Measurements from ENCODE around the gene GDI1. TPM values are rescaled to one million over a fixed set of nuclear protein-coding genes. Genes with fewer than 3 reads are reported as not detected.

The GDI1 gene
- total RNA-seq, 1 donor from 2014 or later, result 31.4 TPM

DNA sequence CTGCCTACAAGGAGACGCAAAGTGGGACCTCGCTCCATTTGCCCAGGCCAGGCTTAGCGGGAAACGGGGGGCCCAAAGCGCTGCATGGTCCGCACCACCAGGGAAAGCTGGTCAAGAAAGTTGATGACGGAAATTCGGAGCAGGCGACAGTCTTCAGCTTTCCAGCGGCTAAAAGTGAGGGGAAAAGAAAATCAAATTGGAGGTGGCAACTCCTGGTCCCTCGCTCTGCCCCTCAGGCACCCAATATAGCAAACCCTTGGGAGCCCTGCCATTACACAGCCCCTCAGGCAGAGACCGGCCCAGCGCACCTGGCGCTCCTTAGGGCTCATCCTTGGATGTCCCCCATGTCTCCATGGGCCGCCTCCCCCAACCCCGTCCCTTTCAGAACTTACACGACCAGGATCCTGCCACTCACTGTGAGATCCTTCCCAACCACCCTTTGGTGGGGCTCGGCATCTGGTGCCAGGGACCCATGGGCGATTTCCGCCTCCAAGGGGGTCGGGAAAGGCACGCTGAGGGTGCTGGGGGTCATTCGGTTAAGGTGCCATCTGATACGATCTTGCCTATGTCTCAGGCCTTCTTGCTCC lies 41.0 kb downstream of the GDI1 start:
- ATAC-seq (no peak), DNase-seq (ENCODE audit: low spot score) (no peak)

GRCh38 chrX:154478728-154479622 lies 42.0 kb downstream of the GDI1 start, which contains the start of gene LAGE3:
Gene LAGE3 (minus strand): TSS chrX:154479281. CDS start chrX:154478915, 366 bp downstream.
- peak; percentile 94 for DNase-seq (ENCODE audit: low spot score)
- peak; percentile 97 for ATAC-seq

- no peak for DNase-seq (ENCODE audit: low spot score)
- no peak for ATAC-seq
These were observed 44.2 kb downstream of the GDI1 start for GRCh38 chrX:154481195-154481594.

- ATAC-seq, result no peak
- DNase-seq (ENCODE audit: low spot score), result no peak
These were observed 45.1 kb downstream of the GDI1 start for GRCh38 chrX:154481911-154482601.

DNA sequence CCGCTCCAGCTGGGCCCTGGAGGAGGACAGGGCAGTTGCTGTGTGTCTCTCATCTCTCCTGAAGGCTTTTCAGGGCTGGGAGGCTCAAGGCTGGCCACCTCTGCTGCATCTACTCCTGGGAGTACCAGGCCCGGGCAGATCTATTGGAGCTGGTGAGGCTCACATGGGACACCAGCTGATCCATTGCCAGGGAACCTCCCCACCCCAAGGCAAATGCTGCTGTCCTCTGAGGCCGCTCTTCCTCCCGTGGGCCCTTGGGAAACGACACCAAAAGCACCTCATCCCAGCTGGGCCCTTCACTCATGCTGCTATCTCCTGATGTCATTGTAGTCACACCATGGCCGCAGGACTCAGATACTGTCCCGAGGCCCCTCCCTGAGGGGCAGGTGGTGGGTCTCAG lies 45.8 kb downstream of the GDI1 start:
- ATAC-seq, result no peak
- DNase-seq (ENCODE audit: low spot score), result no peak

GRCh38 chrX:154483325-154483724 lies 46.4 kb downstream of the GDI1 start:
- DNase-seq (ENCODE audit: low spot score) (no peak), ATAC-seq (no peak)

DNA sequence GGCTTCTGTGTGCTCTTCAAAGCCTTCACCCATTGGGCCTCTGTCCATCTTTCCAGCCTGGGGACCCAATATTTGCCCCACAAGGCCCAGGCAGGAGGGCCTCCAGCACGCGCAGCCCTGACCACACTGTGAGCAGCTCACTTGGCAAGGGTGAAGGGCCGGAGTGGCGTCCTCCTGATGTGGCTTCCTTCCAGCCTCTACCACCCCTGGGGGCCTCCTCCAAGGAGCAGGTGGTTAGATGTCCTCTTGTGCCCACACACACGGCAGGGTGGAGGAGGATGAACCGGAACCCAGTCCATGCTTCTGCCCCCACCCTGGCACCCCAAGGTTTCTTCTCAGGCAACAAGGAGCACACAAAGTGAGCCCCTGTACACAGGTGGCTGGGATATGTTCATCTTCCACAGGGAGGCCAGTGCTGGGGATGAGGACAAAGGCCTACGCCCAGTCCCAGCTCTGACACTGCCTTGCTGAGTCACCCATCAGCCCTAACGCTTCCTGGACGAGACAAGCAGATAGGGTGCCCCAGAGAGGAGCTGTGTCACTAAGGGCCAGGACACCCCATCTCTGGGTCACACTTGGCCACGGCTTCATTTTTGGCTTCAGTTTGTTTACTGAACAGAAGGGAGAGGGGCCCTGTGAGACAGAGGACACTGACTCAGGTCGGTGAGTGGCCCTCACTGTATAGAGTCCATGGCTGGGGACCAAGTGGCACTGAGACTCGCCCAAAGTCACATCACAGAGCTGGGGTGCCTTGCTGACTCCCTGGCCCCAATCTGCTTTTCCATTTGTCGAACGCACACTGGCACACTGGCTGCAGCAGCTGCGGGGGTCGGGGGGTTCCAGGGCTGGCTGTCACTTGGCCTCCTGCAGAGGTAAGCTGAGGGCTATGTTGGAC lies 47.5 kb downstream of the GDI1 start:
- no peak for DNase-seq (ENCODE audit: low spot score)

GRCh38 chrX:154485150-154486051 lies 48.4 kb downstream of the GDI1 start:
- no peak for DNase-seq (ENCODE audit: low spot score)
- ATAC-seq, result peak; percentile 49

More for the DNA sequence above, 47.5 kb downstream of the GDI1 start:
- no peak for ATAC-seq

DNA sequence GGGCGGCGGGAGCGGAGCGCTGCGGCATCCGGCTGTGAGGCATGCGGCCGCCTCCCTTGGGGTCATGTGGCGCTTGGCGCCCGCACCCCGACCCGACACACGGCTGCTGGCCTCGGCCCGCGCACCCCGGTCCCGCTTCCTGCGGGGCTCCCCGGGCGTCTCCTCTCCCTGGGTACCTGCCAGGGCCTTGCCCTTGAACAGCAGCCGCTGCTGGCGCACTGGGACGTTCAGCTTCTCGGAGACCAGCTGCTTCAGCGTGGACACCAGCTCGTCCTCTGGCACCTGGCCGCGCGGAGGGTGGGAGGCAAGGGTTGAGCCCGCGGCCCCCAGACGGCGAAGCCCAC lies 49.1 kb downstream of the GDI1 start:
- peak; percentile 54 for DNase-seq (ENCODE audit: low spot score)
- no peak for ATAC-seq

DNA sequence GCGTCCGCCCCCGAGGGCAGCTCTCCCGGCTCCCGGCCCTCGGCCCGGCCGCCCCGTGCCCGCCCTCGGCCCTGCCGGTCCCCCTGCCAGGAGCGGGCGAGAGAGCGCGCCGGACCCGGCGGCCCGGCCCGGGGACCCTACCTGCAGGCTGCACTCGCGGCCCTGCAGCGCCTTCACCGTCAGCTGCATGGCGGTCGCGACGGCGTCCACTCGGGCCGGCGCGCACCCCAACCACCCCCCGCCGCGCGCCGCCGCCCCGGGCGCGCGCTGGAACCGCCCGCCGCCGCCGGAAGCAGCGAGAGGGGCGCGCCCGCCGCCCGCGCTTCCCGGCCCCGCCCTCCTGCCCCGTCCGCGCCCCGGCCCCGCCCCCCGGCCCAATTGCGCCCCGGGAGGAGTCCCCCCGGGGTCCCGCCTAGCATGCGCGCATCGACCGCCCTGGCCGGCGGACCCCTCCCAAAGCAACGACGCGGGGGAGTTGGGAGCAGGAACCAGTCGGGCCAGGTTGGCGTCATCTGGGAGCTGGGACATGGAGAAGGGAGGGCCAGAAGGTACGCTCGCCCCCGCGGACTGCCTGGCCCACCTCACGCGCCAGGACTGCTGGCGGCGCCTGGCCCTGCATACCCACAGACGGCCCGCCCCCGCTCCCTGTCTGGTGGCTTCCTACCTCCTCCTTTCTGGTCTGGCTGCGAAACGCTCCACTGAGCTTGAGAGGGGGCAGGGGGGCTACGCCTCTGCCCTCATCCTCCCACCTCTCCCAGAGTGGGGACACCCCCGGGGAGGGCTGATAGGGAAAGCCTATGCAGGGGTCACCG lies 49.6 kb downstream of the GDI1 start, which contains the start of gene UBL4A:
Gene UBL4A, minus strand, starts transcription at position 220 of the 812 bp plus-strand sequence. Its CDS starts 31 bp downstream, at position 189.
- peak; percentile 63 for ATAC-seq

DNA sequence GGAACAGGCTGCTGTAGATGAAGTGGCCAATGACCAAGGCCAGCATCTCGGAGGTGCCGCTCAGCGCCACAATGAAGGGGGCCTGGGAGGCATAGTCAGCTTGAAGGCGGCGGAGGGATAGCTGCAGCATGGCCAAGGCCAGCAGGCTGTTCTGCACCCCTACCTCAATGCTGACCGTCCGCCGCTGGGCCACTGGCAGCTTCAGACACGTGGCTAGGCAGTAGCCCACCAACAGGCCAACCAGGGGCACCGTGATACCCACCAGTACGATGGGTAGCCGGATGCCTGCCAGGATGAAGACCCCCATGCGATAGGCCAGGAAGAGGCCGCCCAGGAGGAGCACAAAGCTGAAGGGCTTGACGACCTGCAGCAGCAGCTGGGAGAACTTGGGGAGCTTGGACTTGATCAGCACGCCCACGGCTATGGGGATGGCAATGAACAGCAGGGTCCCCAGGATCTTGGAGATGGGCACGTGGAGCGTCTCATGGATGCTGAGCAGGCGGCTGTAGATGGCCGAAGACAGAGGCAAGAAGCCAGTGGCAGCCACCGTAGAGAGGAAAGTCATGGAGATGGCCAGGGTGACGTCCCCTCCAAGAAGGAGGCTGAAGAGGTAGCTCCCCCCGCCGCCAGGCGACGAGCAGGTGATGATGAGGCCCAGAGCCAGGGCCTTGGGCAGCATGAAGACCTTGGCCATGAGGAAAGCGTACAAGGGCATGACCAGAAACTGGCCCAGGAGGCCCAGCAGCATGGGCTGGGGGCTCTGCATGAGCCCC lies 50.8 kb downstream of the GDI1 start:
- ATAC-seq, result no peak
- no peak for DNase-seq (ENCODE audit: low spot score)

More for the DNA sequence above, 49.6 kb downstream of the GDI1 start, which contains the start of gene UBL4A:
- DNase-seq (ENCODE audit: low spot score), result peak; percentile 61

GRCh38 chrX:154488336-154489075 lies 51.6 kb downstream of the GDI1 start:
- DNase-seq (ENCODE audit: low spot score), result no peak
- no peak for ATAC-seq

GRCh38 chrX:154489182-154489581 lies 52.2 kb downstream of the GDI1 start:
- DNase-seq (ENCODE audit: low spot score) (no peak), ATAC-seq (no peak)

GRCh38 chrX:154490021-154490413 lies 53.1 kb downstream of the GDI1 start:
- no peak for DNase-seq (ENCODE audit: low spot score)

DNA sequence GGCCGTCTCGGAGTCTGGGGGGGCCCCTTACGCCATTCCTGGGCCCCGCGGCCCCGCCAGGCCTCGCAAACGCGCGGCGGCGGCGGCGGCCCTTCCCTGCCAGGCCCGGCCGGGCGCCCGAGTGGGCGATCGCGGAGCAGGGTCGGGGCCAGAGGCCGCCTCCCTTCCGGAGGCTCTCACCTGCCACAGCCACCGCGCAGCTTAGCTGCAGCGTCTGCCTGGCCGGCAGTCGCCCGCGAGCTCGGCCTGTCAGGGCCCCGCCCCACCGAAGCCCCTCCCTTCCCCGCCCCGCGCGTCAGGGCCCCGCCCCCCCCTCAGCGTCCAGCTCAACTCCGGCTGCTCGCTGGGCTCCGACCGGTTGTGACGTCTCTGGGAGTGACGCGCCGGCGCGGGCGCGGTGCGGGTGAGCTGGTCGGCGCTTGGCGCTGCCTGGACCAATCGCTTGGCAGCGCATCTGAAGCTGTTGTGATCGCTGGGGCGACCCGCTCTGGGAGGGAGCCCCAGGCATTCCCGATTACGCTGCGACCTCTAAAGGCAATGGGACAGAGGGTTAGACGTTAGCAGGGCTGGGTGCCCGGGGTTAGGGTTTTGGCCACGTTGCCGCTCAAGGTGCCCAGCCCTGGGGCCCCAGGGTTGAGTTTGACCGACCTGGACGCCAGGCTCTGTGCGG lies 53.6 kb downstream of the GDI1 start, which contains the start of gene SLC10A3:
Gene SLC10A3, minus strand, starts transcription at position 216 of the 670 bp plus-strand sequence. CDS start 1,689 bp downstream, outside the sequence.
- ATAC-seq, result peak; percentile 85

More at GRCh38 chrX:154490021-154490413, 53.1 kb downstream of the GDI1 start:
- ATAC-seq, result no peak

More for the DNA sequence above, 53.6 kb downstream of the GDI1 start, which contains the start of gene SLC10A3:
- DNase-seq (ENCODE audit: low spot score), result peak; percentile 95

All from left lobe of liver (tissue), 2 donors.